CD14-positive monocyte (primary cell): ENCODE results near the gene TTC7B. TPM values are rescaled to one million over a fixed set of nuclear protein-coding genes. Genes with fewer than 3 reads are reported as not detected.

ENCODE experiments used
- DNase-seq, 3 donors: peaks; one replicate each; pipeline ENCODE4 v3.0.0-alpha.2; 2011 to 2022
- H2AFZ ChIP-seq: 2 replicates; pipeline ENCODE4 v1.6.0; 2012; ENCODE audit warnings: mild to moderate bottlenecking, low read depth, low read length, inconsistent platforms; ENCODE audit not compliant: insufficient read depth, poor library complexity, severe bottlenecking
- H3K27ac ChIP-seq, 2 donors: 1 replicate in 1 of 2; 2 replicates in 1 of 2; pipeline ENCODE4 v1.5.1; 2012 to 2013; ENCODE audit warnings: low read length in 2 of 2, control low read depth in 1 of 2, inconsistent platforms in 1 of 2, low read depth in 1 of 2, mild to moderate bottlenecking in 1 of 2
- H3K27me3 ChIP-seq, 2 donors: one replicate each; pipeline versions ENCODE4 v1.6.0 to v1.6.1; 2011 to 2013; ENCODE audit warnings: low read length in 2 of 2; ENCODE audit not compliant: control insufficient read depth in 2 of 2, insufficient read depth in 2 of 2
- H3K36me3 ChIP-seq, 2 donors: replicated peaks in 1 of 2; 1 replicate in 1 of 2; 2 replicates in 1 of 2; pipeline versions ENCODE4 v1.5.1 to v1.6.1; 2012 to 2013; ENCODE audit warnings: low read length in 2 of 2, control low read depth in 1 of 2, inconsistent platforms in 1 of 2, mild to moderate bottlenecking in 1 of 2; ENCODE audit not compliant: insufficient read depth in 2 of 2, control insufficient read depth in 1 of 2
- H3K4me1 ChIP-seq, 2 donors: 1 replicate in 1 of 2; 2 replicates in 1 of 2; pipeline versions ENCODE4 v1.5.1 to v1.6.1; 2012 to 2013; ENCODE audit warnings: low read length in 2 of 2, control low read depth in 1 of 2, inconsistent platforms in 1 of 2, mild to moderate bottlenecking in 1 of 2, moderate library complexity in 1 of 2; ENCODE audit not compliant: insufficient read depth in 2 of 2, control insufficient read depth in 1 of 2
- H3K4me2 ChIP-seq: replicated peaks from 2 replicates; pipeline ENCODE3; 2012; ENCODE audit warnings: low read length, moderate library complexity, mild to moderate bottlenecking; ENCODE audit not compliant: poor library complexity, severe bottlenecking; ENCODE audit errors: extremely low read depth
- H3K4me3 ChIP-seq, 3 experiments: fragments of 200-600 bp in 1 of 3; sonication (generic) in 1 of 3; replicated peaks in 1 of 3; 1 replicate in 2 of 3; 2 replicates in 1 of 3; pipeline ENCODE4 v1.5.1; 2011 to 2013; ENCODE audit warnings: low read length in 3 of 3, mild to moderate bottlenecking in 3 of 3, control low read depth in 2 of 3, low read depth in 2 of 3, inconsistent platforms in 1 of 3, moderate library complexity in 1 of 3
- H3K79me2 ChIP-seq: 2 replicates; pipeline ENCODE4 v1.6.0; 2012; ENCODE audit warnings: mild to moderate bottlenecking, control low read depth, inconsistent platforms, low read length, moderate library complexity; ENCODE audit not compliant: insufficient read depth
- H3K9ac ChIP-seq: 2 replicates; pipeline ENCODE4 v1.6.0; 2017; ENCODE audit warnings: low read length, mild to moderate bottlenecking; ENCODE audit not compliant: insufficient read depth, poor library complexity, severe bottlenecking
- H3K9me3 ChIP-seq, 2 donors: replicated peaks in 1 of 2; 1 replicate in 1 of 2; 2 replicates in 1 of 2; pipeline versions ENCODE4 v1.5.1 to v1.6.1; 2012 to 2013; ENCODE audit warnings: low read length in 2 of 2, control low read depth in 1 of 2; ENCODE audit not compliant: control insufficient read depth in 1 of 2, insufficient read depth in 1 of 2
- H4K20me1 ChIP-seq: 2 replicates; pipeline ENCODE4 v1.6.0; 2012; ENCODE audit warnings: mild to moderate bottlenecking, low read length, control low read depth, moderate library complexity; ENCODE audit not compliant: insufficient read depth
- H3K27ac Mint-ChIP-seq, 7 donors: one replicate each; pipeline ENCODE4 v1.8.0; 2020; ENCODE audit warnings: mild to moderate bottlenecking in 7 of 7, mixed read lengths in 7 of 7, moderate library complexity in 6 of 7, inconsistent platforms in 2 of 7
- H3K27me3 Mint-ChIP-seq, 3 donors: one replicate each; pipeline ENCODE4 v1.8.0; 2021 to 2022; ENCODE audit warnings: low read depth in 3 of 3, mild to moderate bottlenecking in 3 of 3, mixed read lengths in 3 of 3, moderate library complexity in 3 of 3, inconsistent platforms in 1 of 3
- H3K36me3 Mint-ChIP-seq, 2 donors: one replicate each; pipeline ENCODE4 v1.8.0; 2020; ENCODE audit warnings: mixed read lengths in 2 of 2, inconsistent platforms in 1 of 2, mild to moderate bottlenecking in 1 of 2
- H3K4me1 Mint-ChIP-seq: one replicate; pipeline ENCODE4 v1.8.0; 2020; ENCODE audit warnings: mild to moderate bottlenecking, mixed read lengths
- H3K4me3 Mint-ChIP-seq, 2 donors: one replicate each; pipeline ENCODE4 v1.8.0; 2020; ENCODE audit warnings: mild to moderate bottlenecking in 2 of 2, mixed read lengths in 2 of 2, moderate library complexity in 1 of 2
- H3K9me3 Mint-ChIP-seq, 7 donors: one replicate each; pipeline ENCODE4 v1.8.0; 2020 to 2022; ENCODE audit warnings: mixed read lengths in 7 of 7, mild to moderate bottlenecking in 6 of 7, moderate library complexity in 6 of 7, inconsistent platforms in 2 of 7
- WGBS: methylation state at CpG from one replicate; pipeline ENCODE4 v1.1.5; 2013; ENCODE audit warnings: missing lambda C conversion rate; ENCODE audit not compliant: insufficient coverage; 5-methylcytosine and 5-hydroxymethylcytosine counted together
- intact Hi-C, 2 donors: fragments of 100-400 bp; cut with micrococcal nuclease; formaldehyde crosslinking; loops; one replicate each; pipeline versions ENCODE4 v1.15.0 to v1.15.1; 2023
- polyA plus RNA-seq, 3 donors: library from polyadenylated mRNA; depleted of rRNA in 1 of 3; unstranded in 2 of 3; stranded (reverse) in 1 of 3; fragments of 300-500 nt in 2 of 3; fragments of >200 nt in 1 of 3; fragmentation: Illumina TruSeq in 2 of 3; gene quantifications; 1 replicate in 2 of 3; 2 replicates in 1 of 3; pipeline ENCODE4 v1.2.3, GENCODE V29; 2012 to 2021
- TF ChIP-seq, protein P1 (sequence below): fragments of 200-600 bp; IDR thresholded peaks from one replicate; pipeline ENCODE4 v1.8.0; 2022; ENCODE audit warnings: antibody characterized with exemption, mild to moderate bottlenecking

TTC7B gene
- polyA plus RNA-seq, 3 donors, result 0.87 to 2.6 (median 1.2) TPM

DNA sequence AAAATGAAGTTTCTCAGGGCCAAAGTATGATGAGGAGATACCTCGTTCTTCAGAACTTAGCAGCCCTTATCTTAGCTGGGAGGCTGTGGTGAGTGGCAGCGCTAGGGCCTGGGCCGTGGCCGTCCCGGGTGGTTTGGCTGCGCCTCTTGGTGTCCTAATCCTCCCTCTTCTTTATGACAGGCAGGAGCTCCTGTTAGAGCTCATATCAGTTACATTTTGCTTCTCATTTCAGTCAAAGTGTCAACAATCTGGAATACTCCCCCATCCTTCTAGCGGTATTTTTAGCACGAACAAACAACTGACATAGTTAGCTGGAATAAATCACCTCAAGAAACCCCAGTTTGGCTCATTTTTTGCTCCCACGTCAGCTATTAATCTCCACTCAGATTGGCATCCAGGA lies 188.8 kb downstream of the TTC7B start:
- no peaks in the 10 kb centered on the region for H3K9me3 ChIP-seq
- no peak overlapping the region for H3K4me2 ChIP-seq
- H3K4me1 ChIP-seq, result peaks cover 54 to 77% of the 10 kb centered on the region in 2 donors
- TF ChIP-seq, protein P1, sequence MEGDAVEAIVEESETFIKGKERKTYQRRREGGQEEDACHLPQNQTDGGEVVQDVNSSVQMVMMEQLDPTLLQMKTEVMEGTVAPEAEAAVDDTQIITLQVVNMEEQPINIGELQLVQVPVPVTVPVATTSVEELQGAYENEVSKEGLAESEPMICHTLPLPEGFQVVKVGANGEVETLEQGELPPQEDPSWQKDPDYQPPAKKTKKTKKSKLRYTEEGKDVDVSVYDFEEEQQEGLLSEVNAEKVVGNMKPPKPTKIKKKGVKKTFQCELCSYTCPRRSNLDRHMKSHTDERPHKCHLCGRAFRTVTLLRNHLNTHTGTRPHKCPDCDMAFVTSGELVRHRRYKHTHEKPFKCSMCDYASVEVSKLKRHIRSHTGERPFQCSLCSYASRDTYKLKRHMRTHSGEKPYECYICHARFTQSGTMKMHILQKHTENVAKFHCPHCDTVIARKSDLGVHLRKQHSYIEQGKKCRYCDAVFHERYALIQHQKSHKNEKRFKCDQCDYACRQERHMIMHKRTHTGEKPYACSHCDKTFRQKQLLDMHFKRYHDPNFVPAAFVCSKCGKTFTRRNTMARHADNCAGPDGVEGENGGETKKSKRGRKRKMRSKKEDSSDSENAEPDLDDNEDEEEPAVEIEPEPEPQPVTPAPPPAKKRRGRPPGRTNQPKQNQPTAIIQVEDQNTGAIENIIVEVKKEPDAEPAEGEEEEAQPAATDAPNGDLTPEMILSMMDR, result no peak
- Mint-ChIP-seq H3K4me1 (peaks cover 72% of the 10 kb centered on the region), H3K36me3 (peaks cover 5 to 9% of the 10 kb centered on the region in 2 donors), H3K27me3 (peaks cover 0 to 6% (median 0%) of the 10 kb centered on the region in 3 donors), H3K27ac (peak overlapping the region in 2 of 7 donors; percentile 63 to 84), H3K4me3 (no peak overlapping the region), H3K9me3 (no peaks in the 10 kb centered on the region)
- 87% methylated on average over 5 of the region's 9 CpGs for WGBS
- H4K20me1 ChIP-seq, result no peaks in the 10 kb centered on the region
- intact Hi-C loops, result loop anchor here in 1 of 2 donors (10.0 kb wide), 1 partner anchor 47 kb away; no protein-coding TSS in a partner anchor
- H3K36me3 ChIP-seq, result no peaks in the 10 kb centered on the region
- H3K27me3 ChIP-seq, result no peaks in the 10 kb centered on the region
- H3K9ac ChIP-seq, result no peak overlapping the region
- no peak overlapping the region for H3K27ac ChIP-seq
- DNase-seq, result no peak
- H3K79me2 ChIP-seq, result no peaks in the 10 kb centered on the region
- no peak overlapping the region for H2AFZ ChIP-seq
- no peak overlapping the region for H3K4me3 ChIP-seq

GRCh38 chr14:90626550-90626949 lies 189.7 kb downstream of the TTC7B start:
- peaks cover 63% of the 10 kb centered on the region for H3K4me1 Mint-ChIP-seq
- peaks cover 48 to 68% of the 10 kb centered on the region in 2 donors for H3K4me1 ChIP-seq
- peaks cover 5 to 9% of the 10 kb centered on the region in 2 donors for H3K36me3 Mint-ChIP-seq
- no peaks in the 10 kb centered on the region for H3K9me3 Mint-ChIP-seq
- no peaks in the 10 kb centered on the region for H3K27me3 ChIP-seq
- H3K4me3 Mint-ChIP-seq, result no peak overlapping the region
- no peaks in the 10 kb centered on the region for H3K36me3 ChIP-seq
- 96% methylated on average over 5 of the region's 7 CpGs for WGBS
- H3K9me3 ChIP-seq, result no peaks in the 10 kb centered on the region
- no peaks in the 10 kb centered on the region for H3K79me2 ChIP-seq
- H3K27me3 Mint-ChIP-seq, result peaks cover 0 to 6% (median 0%) of the 10 kb centered on the region in 3 donors
- TF ChIP-seq, protein P1, result no peak
- intact Hi-C loops, result loop anchor here in 1 of 2 donors (10.0 kb wide), 1 partner anchor 48 kb away; no protein-coding TSS in a partner anchor
- no peak overlapping the region for H3K4me3 ChIP-seq
- no peak overlapping the region for H3K27ac ChIP-seq
- no peak overlapping the region for H2AFZ ChIP-seq
- H3K9ac ChIP-seq, result no peak overlapping the region
- no peaks in the 10 kb centered on the region for H4K20me1 ChIP-seq
- DNase-seq, result no peak
- H3K4me2 ChIP-seq, result no peak overlapping the region
- peak overlapping the region in 1 of 7 donors; percentile 13 for H3K27ac Mint-ChIP-seq
